Neuronal stem cell (in vitro differentiated cells): ENCODE results near the gene MFNG.

Experiments
- DNase-seq: peaks from one replicate; pipeline ENCODE4 v3.0.0-alpha.2; 2013; ENCODE audit warnings: low spot score
- H2AFZ ChIP-seq: one replicate; pipeline ENCODE4 v1.6.1; 2013; ENCODE audit warnings: mild to moderate bottlenecking, low read length, inconsistent platforms
- H2AK5ac ChIP-seq: 2 replicates; pipeline ENCODE4 v1.6.1; 2013; ENCODE audit warnings: low read depth, mild to moderate bottlenecking, inconsistent platforms, low read length, moderate library complexity, mixed read lengths
- H2BK120ac ChIP-seq: 2 replicates; pipeline ENCODE4 v1.6.1; 2013; ENCODE audit warnings: low read depth, mild to moderate bottlenecking, inconsistent platforms, low read length, moderate library complexity, mixed read lengths
- H2BK12ac ChIP-seq: one replicate; pipeline ENCODE4 v1.6.1; 2013; ENCODE audit warnings: low read length, inconsistent platforms
- H2BK15ac ChIP-seq: 2 replicates; pipeline ENCODE4 v1.6.1; 2013; ENCODE audit warnings: mild to moderate bottlenecking, low read length, inconsistent platforms, mixed read lengths
- H2BK5ac ChIP-seq: one replicate; pipeline ENCODE4 v1.6.1; 2013; ENCODE audit warnings: inconsistent platforms, mild to moderate bottlenecking, low read length, moderate library complexity
- H3K14ac ChIP-seq: one replicate; pipeline ENCODE4 v1.6.1; 2013; ENCODE audit warnings: low read length, inconsistent platforms
- H3K18ac ChIP-seq: 2 replicates; pipeline ENCODE4 v1.6.1; 2013; ENCODE audit warnings: low read length, inconsistent platforms
- H3K23ac ChIP-seq: 2 replicates; pipeline ENCODE4 v1.6.1; 2013; ENCODE audit warnings: low read depth, mild to moderate bottlenecking, mixed read lengths, low read length, inconsistent platforms; ENCODE audit not compliant: poor library complexity
- H3K27ac ChIP-seq: replicated peaks from 3 replicates; pipeline ENCODE4 v1.5.1; 2013; ENCODE audit warnings: low read length, inconsistent platforms
- H3K27me3 ChIP-seq, 3 experiments: 2 replicates each; pipeline ENCODE4 v1.6.1; 2013; ENCODE audit warnings: low read length in 3 of 3, mild to moderate bottlenecking in 2 of 3, inconsistent platforms in 1 of 3, low read depth in 1 of 3, mixed read lengths in 1 of 3, moderate library complexity in 1 of 3; ENCODE audit not compliant: control insufficient read depth in 3 of 3, insufficient read depth in 3 of 3
- H3K36me3 ChIP-seq, 2 donors: replicated peaks in 1 of 2; 2 replicates each; pipeline ENCODE4 v1.6.1; 2013; ENCODE audit warnings: low read length in 2 of 2; ENCODE audit not compliant: control insufficient read depth in 2 of 2, insufficient read depth in 2 of 2
- H3K4ac ChIP-seq: 2 replicates; pipeline ENCODE4 v1.6.1; 2013; ENCODE audit warnings: inconsistent platforms, mild to moderate bottlenecking, low read length, moderate library complexity
- H3K4me1 ChIP-seq, 2 donors: 1 replicate in 1 of 2; 2 replicates in 1 of 2; pipeline ENCODE4 v1.6.1; 2013; ENCODE audit warnings: low read length in 2 of 2, low read depth in 1 of 2; ENCODE audit not compliant: control insufficient read depth in 2 of 2, insufficient read depth in 1 of 2
- H3K4me2 ChIP-seq: one replicate; pipeline ENCODE4 v1.6.1; 2013; ENCODE audit warnings: mild to moderate bottlenecking, low read length, inconsistent platforms; ENCODE audit not compliant: insufficient read depth, poor library complexity, severe bottlenecking
- H3K4me3 ChIP-seq, 2 donors: 2 replicates each; pipeline ENCODE4 v1.5.1; 2013; ENCODE audit warnings: low read length in 2 of 2, mild to moderate bottlenecking in 2 of 2, inconsistent platforms in 1 of 2, moderate library complexity in 1 of 2
- H3K79me1 ChIP-seq: one replicate; pipeline ENCODE4 v1.6.1; 2013; ENCODE audit warnings: low read depth, mild to moderate bottlenecking, inconsistent platforms, low read length, moderate library complexity
- H3K9ac ChIP-seq: one replicate; pipeline ENCODE4 v1.6.1; 2013; ENCODE audit warnings: mild to moderate bottlenecking, low read depth, low read length, inconsistent platforms; ENCODE audit not compliant: poor library complexity
- H3K9me3 ChIP-seq, 2 donors: replicated peaks in 1 of 2; 2 replicates each; pipeline versions ENCODE3 to v1.6.1; 2013; ENCODE audit warnings: low read length in 2 of 2, mild to moderate bottlenecking in 2 of 2, inconsistent platforms in 1 of 2, low read depth in 1 of 2, mixed read lengths in 1 of 2, moderate library complexity in 1 of 2; ENCODE audit not compliant: control insufficient read depth in 2 of 2, insufficient read depth in 1 of 2
- H4K8ac ChIP-seq: one replicate; pipeline ENCODE4 v1.6.1; 2013; ENCODE audit warnings: low read depth, mild to moderate bottlenecking, inconsistent platforms, low read length, moderate library complexity
- H4K91ac ChIP-seq: one replicate; pipeline ENCODE4 v1.6.1; 2013; ENCODE audit warnings: low read length, low read depth, mild to moderate bottlenecking, inconsistent platforms; ENCODE audit not compliant: poor library complexity
- WGBS, 2 donors: extraction: QIAGEN DNeasy Blood & Tissue Kit; methylation state at CpG; one replicate each; pipeline ENCODE4 v1.1.7; 2013; ENCODE audit warnings: missing lambda C conversion rate in 2 of 2, mixed read lengths in 1 of 2; ENCODE audit not compliant: insufficient read length in 2 of 2, insufficient replicate concordance in 1 of 2; ENCODE audit errors: extremely low coverage in 2 of 2; 5-methylcytosine and 5-hydroxymethylcytosine counted together

Gene MFNG

DNA sequence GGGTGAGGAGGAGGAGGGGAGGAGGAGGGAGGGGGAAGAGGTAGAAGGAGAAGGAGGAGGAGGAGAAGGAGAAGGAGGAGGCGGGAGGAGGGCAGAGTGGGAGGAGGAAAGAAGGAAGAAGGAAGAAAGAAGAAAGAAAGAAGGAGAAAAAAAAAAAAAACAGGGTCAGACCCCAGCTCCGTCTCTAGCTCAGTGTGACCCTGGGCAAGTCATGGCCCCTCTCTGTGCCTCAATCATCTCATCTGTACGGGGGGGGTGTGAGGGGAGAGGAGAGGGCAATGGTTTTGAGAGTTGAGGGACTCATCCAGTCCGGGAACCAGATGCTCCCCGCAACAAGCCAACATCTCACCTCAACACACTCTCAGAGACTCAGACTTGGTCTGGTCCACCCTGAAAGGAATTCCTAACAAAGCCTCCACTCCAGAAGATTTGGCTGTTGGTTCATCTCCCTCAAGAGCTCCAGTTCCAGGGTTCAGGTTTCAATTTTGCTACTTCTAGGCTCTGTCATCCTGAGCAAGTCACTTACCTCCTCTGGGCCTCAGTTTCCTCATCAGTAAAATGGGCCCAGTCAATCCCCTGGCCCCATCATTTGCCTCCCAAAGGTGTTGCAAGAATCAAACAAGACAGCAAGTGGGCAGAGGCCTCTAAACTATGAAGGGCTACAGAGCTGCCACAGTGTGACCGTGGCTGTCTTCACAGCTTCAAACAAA is 25.4 kb upstream of the MFNG start:
- Histone ChIP-seq H3K27ac (peak overlapping the region; percentile 88), H3K4me3 (no peak overlapping the region), H3K4ac (peak overlapping the region; percentile 71), H3K9ac (no peak overlapping the region), H3K27me3 (no peaks in the 10 kb centered on the region), H3K79me1 (no peaks in the 10 kb centered on the region), H3K18ac (peak overlapping the region; percentile 90), H2BK12ac (peak overlapping the region; percentile 47), H2AFZ (no peak overlapping the region), H4K91ac (no peak overlapping the region), H3K4me1 (peaks cover 36 to 46% of the 10 kb centered on the region in 2 donors), H3K14ac (peak overlapping the region; percentile 25), H3K4me2 (no peak overlapping the region), H3K36me3 (peaks cover 2 to 31% of the 10 kb centered on the region in 2 donors), H2AK5ac (peak overlapping the region; percentile 65), H3K23ac (no peak overlapping the region), H2BK5ac (no peak overlapping the region), H2BK120ac (peak overlapping the region; percentile 63), H4K8ac (no peak overlapping the region), H3K9me3 (no peaks in the 10 kb centered on the region), H2BK15ac (no peak overlapping the region)
- WGBS, 2 donors, result no CpG with 5 or more reads among the region's 6 CpGs
- no peak for DNase-seq

DNA sequence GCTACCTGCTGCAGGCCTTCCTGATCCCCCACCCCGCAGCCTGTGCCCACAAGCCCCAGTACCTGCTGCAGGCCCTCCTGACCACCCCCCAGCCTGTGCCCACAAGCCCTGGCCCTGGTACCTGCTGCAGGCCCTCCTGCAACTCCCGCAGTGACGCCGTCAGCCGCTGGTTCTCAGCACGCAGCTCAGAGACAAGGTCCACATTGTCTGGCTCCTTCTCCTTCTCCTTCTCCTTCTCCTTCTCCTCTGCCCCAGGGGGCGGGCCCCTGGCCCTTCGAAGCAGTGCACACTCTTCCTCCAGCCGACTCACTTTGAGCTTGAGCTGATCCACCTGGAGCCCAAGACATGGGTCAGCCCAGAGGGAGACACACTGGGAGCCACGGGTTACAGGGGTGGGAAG is 23.9 kb upstream of the MFNG start:
- no peak overlapping the region for H3K4me3 ChIP-seq
- no peak for DNase-seq
- H3K9me3 ChIP-seq, result no peaks in the 10 kb centered on the region
- no peak overlapping the region for H3K9ac ChIP-seq
- H3K14ac ChIP-seq, result no peak overlapping the region
- peaks cover 2 to 36% of the 10 kb centered on the region in 2 donors for H3K36me3 ChIP-seq
- peak overlapping the region; percentile 91 for H3K18ac ChIP-seq
- H3K23ac ChIP-seq, result no peak overlapping the region
- H2AFZ ChIP-seq, result no peak overlapping the region
- peaks cover 36 to 46% of the 10 kb centered on the region in 2 donors for H3K4me1 ChIP-seq
- H3K4ac ChIP-seq, result no peak overlapping the region
- H2AK5ac ChIP-seq, result peak overlapping the region; percentile 93
- H2BK120ac ChIP-seq, result no peak overlapping the region
- no peak overlapping the region for H4K91ac ChIP-seq
- H3K27ac ChIP-seq, result no peak overlapping the region
- no peaks in the 10 kb centered on the region for H3K79me1 ChIP-seq
- H4K8ac ChIP-seq, result no peak overlapping the region
- no peak overlapping the region for H2BK5ac ChIP-seq
- H3K4me2 ChIP-seq, result no peak overlapping the region
- peak overlapping the region; percentile 3 for H2BK12ac ChIP-seq
- whole genome bisulfite sequencing, 2 donors, result no CpG with 5 or more reads among the region's 10 CpGs
- H2BK15ac ChIP-seq, result peak overlapping the region; percentile 2
- H3K27me3 ChIP-seq, result no peaks in the 10 kb centered on the region

DNA sequence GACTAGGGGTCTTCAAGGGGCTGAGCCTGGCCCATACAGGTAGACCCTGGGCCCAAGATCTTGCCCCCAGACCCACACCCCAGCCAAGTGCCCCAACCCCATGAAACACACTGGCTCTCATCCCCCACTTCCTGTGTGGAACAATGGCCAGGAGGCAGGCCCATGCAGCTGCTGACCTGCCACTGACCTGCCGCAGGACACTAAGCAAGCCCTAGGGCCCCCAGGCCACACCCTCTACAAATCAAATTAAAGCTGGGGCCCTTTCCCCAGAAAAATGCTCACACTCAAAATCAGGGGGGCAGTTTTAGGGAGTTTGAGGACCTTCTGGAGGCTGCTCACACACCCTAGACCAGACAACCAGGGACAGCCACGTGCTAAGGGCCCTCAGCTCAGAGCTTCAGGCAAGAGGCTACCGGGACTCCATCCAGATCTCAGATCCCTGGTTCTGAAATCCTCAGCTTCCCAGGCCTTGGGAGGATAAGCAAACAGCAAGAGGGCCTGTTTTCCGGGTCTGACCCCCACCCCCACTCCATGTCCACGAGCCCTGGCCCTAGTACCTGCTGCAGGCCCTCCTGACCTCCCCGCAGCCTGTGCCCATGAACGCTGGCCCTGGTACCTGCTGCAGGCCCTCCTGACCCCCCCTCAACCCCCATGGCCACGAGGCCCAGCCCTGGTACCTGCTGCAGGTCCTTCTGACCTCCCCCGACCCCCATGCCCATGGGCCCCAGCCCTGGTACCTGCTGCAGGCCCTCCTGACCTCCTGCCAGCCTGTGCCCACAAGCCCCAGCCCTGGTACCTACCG is 23.1 kb upstream of the MFNG start:
- Histone ChIP-seq H3K23ac (no peak overlapping the region), H3K4ac (no peak overlapping the region), H3K4me3 (no peak overlapping the region), H3K79me1 (no peaks in the 10 kb centered on the region), H3K18ac (peak overlapping the region; percentile 92), H3K27me3 (no peaks in the 10 kb centered on the region), H3K4me1 (peaks cover 36 to 46% of the 10 kb centered on the region in 2 donors), H2AK5ac (peak overlapping the region; percentile 96), H2BK5ac (no peak overlapping the region), H2BK12ac (no peak overlapping the region), H2BK15ac (peak overlapping the region; percentile 53), H4K8ac (no peak overlapping the region), H3K36me3 (peaks cover 3 to 35% of the 10 kb centered on the region in 2 donors), H2AFZ (peak overlapping the region; percentile 60), H3K4me2 (no peak overlapping the region), H3K14ac (no peak overlapping the region), H2BK120ac (peak overlapping the region; percentile 69), H3K9ac (no peak overlapping the region), H4K91ac (no peak overlapping the region), H3K27ac (no peak overlapping the region), H3K9me3 (peaks cover 0 to 2% of the 10 kb centered on the region in 2 donors)
- DNase-seq, result no peak
- WGBS, 2 donors, result no CpG with 5 or more reads among the region's 10 CpGs

DNA sequence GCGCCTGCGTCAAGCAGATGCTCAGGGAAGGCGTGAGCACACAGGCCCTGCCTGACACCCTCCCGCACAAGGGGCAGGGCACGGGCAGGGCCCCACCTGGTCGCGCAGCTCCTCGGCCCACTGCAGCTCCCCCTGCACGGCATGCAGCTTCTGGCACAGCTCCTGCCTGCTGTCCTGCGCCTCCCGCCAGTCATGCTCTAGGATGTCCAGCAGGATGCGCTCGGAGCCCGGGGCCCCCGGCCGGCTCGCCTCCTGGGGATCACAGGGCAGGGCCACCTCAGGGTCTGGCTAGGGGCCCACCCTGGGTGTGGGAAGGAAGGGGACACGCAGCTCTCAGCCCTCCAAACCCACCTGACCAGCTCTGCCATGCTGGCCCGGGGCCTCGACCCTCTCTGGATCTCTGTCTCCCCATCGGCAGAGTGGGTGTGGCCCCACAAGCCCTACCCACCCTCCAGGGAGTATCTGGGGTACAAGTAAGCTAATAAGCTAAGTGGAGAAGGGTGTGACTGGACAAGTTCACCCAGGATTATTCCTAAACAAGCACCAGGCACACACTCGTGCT is 22.3 kb upstream of the MFNG start:
- DNase-seq, result no peak
- Histone ChIP-seq H2BK12ac (no peak overlapping the region), H3K27me3 (no peaks in the 10 kb centered on the region), H3K4me2 (no peak overlapping the region), H3K4ac (peak overlapping the region; percentile 69), H3K27ac (no peak overlapping the region), H4K8ac (no peak overlapping the region), H2BK15ac (peak overlapping the region; percentile 53), H3K18ac (peak overlapping the region; percentile 80), H2BK5ac (peak overlapping the region; percentile 96), H2AK5ac (peak overlapping the region; percentile 96), H3K36me3 (peaks cover 3 to 41% of the 10 kb centered on the region in 2 donors), H4K91ac (no peak overlapping the region), H3K4me1 (peaks cover 35 to 44% of the 10 kb centered on the region in 2 donors), H2AFZ (peak overlapping the region; percentile 60), H3K79me1 (no peaks in the 10 kb centered on the region), H3K9ac (peak overlapping the region; percentile 9), H3K9me3 (peaks cover 0 to 2% of the 10 kb centered on the region in 2 donors), H3K4me3 (no peak overlapping the region), H3K14ac (no peak overlapping the region), H3K23ac (peak overlapping the region; percentile 10), H2BK120ac (peak overlapping the region; percentile 69)
- WGBS, 2 donors, result no CpG with 5 or more reads among the region's 22 CpGs
